ENCODE results near the gene LFNG. TPM values are rescaled to one million over a fixed set of nuclear protein-coding genes. Genes with fewer than 3 reads are reported as not detected.

Gene LFNG
- total and polyA plus RNA-seq, 2 of the 13 experiments (the other 11 are each of a cell fraction or from before 2014, with no cell fraction given): 0.44 to 1.5 TPM

- TF ChIP-seq MXD3 (CRISPR knock-in tag; IDR thresholded peaks at IDR 0.05): no peak
- TF ChIP-seq CBFB (CRISPR knock-in tag; IDR thresholded peaks at IDR 0.05): no peak
- no peak for TF ChIP-seq ZNF749 (CRISPR knock-in tag; IDR thresholded peaks at IDR 0.05; ENCODE audit: borderline replicate concordance)
- no peak for TF ChIP-seq ZBTB26 (CRISPR knock-in tag; IDR thresholded peaks at IDR 0.05; ENCODE audit: borderline replicate concordance)
- TF ChIP-seq ZNF777 (CRISPR knock-in tag; IDR thresholded peaks at IDR 0.05): no peak
- no peak for TF ChIP-seq ATF5 (CRISPR knock-in tag; IDR thresholded peaks at IDR 0.05; ENCODE audit: low read depth)
- TF ChIP-seq GATAD2A (CRISPR knock-in tag; IDR thresholded peaks at IDR 0.05): no peak
- TF ChIP-seq ZNF781 (CRISPR knock-in tag; IDR thresholded peaks at IDR 0.05; ENCODE audit: borderline replicate concordance, not compliant biosample characterization): no peak
- no peak for TF ChIP-seq GRHL1 (CRISPR knock-in tag; conservative IDR thresholded peaks at IDR 0.05)
- no peak for TF ChIP-seq RBM39 (IDR thresholded peaks at IDR 0.05; ENCODE audit: low read depth, low read length, poor library complexity, severe bottlenecking)
- TF ChIP-seq, protein P1, sequence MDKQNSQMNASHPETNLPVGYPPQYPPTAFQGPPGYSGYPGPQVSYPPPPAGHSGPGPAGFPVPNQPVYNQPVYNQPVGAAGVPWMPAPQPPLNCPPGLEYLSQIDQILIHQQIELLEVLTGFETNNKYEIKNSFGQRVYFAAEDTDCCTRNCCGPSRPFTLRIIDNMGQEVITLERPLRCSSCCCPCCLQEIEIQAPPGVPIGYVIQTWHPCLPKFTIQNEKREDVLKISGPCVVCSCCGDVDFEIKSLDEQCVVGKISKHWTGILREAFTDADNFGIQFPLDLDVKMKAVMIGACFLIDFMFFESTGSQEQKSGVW (CRISPR knock-in tag; IDR thresholded peaks at IDR 0.05; ENCODE audit: borderline replicate concordance): no peak
- TF ChIP-seq SMAD3 (CRISPR knock-in tag; IDR thresholded peaks at IDR 0.05): no peak
- TF ChIP-seq ZKSCAN5 (CRISPR knock-in tag; IDR thresholded peaks at IDR 0.05): no peak
- TF ChIP-seq ZNF33B (CRISPR knock-in tag; IDR thresholded peaks at IDR 0.05): no peak
- TF ChIP-seq ATRX (CRISPR knock-in tag; IDR thresholded peaks at IDR 0.05; ENCODE audit: borderline replicate concordance): no peak
- TF ChIP-seq ZNF775 (CRISPR knock-in tag; IDR thresholded peaks at IDR 0.05; ENCODE audit: borderline replicate concordance): no peak
- no peak for TF ChIP-seq SMARCE1 (IDR thresholded peaks at IDR 0.05; ENCODE audit: borderline replicate concordance)
- no peak for TF ChIP-seq ATM (IDR thresholded peaks at IDR 0.05; ENCODE audit: borderline replicate concordance)
- TF ChIP-seq, protein P2, sequence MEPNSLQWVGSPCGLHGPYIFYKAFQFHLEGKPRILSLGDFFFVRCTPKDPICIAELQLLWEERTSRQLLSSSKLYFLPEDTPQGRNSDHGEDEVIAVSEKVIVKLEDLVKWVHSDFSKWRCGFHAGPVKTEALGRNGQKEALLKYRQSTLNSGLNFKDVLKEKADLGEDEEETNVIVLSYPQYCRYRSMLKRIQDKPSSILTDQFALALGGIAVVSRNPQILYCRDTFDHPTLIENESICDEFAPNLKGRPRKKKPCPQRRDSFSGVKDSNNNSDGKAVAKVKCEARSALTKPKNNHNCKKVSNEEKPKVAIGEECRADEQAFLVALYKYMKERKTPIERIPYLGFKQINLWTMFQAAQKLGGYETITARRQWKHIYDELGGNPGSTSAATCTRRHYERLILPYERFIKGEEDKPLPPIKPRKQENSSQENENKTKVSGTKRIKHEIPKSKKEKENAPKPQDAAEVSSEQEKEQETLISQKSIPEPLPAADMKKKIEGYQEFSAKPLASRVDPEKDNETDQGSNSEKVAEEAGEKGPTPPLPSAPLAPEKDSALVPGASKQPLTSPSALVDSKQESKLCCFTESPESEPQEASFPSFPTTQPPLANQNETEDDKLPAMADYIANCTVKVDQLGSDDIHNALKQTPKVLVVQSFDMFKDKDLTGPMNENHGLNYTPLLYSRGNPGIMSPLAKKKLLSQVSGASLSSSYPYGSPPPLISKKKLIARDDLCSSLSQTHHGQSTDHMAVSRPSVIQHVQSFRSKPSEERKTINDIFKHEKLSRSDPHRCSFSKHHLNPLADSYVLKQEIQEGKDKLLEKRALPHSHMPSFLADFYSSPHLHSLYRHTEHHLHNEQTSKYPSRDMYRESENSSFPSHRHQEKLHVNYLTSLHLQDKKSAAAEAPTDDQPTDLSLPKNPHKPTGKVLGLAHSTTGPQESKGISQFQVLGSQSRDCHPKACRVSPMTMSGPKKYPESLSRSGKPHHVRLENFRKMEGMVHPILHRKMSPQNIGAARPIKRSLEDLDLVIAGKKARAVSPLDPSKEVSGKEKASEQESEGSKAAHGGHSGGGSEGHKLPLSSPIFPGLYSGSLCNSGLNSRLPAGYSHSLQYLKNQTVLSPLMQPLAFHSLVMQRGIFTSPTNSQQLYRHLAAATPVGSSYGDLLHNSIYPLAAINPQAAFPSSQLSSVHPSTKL (CRISPR knock-in tag; IDR thresholded peaks at IDR 0.05): no peak
- no peak for TF ChIP-seq NONO (IDR thresholded peaks at IDR 0.05)
- TF ChIP-seq NONO (CRISPR knock-in tag; conservative IDR thresholded peaks at IDR 0.05): peak; percentile 74
- TF ChIP-seq ZZZ3 (CRISPR knock-in tag; IDR thresholded peaks at IDR 0.05; ENCODE audit: borderline replicate concordance): no peak
These were observed 39.2 kb downstream of the LFNG start, which contains the start of gene IQCE (continued) for GRCh38 chr7:2558629-2559282.

Measured in HepG2 (cell line).